IMR-90 (cell line): ENCODE measurements around the gene PTPRN2. TPM values are rescaled to one million over a fixed set of nuclear protein-coding genes. Genes with fewer than 3 reads are reported as not detected.

ENCODE experiments used
- ATAC-seq: fragments of 200-7000 bp; cut with Tn5 transposase; 2 replicates; pipeline ENCODE4 v1.9.1; 2020; ENCODE audit warnings: low read depth, mild to moderate bottlenecking, moderate library complexity
- BruUV-seq: library from RNA; stranded (reverse); fragments of 400-500 nt; replicated peaks from 2 replicates; lab custom pipeline; 2021; lab: Mats Ljungman, UMichigan
- CTCF ChIA-PET: fragments of 300-600 bp; formaldehyde crosslinking; extraction: SDS; loops from one replicate; lab custom pipeline; 2021; ENCODE audit warnings: antibody characterized with exemption; lab: Yijun Ruan, JAX
- POLR2A ChIA-PET: fragments of 300-600 bp; sonication (Branson Sonifier 250); formaldehyde crosslinking; loops from one replicate; lab custom pipeline; 2022; ENCODE audit warnings: antibody characterized with exemption; ENCODE audit not compliant: unreplicated experiment; lab: Charles Lee
- DNase-seq: peaks from one replicate; pipeline ENCODE4 v3.0.0; 2013
- H2AFZ ChIP-seq: replicated peaks from 2 replicates; pipeline ENCODE3; 2013; ENCODE audit warnings: low read length, mild to moderate bottlenecking; ENCODE audit not compliant: poor library complexity
- H2AK5ac ChIP-seq: 2 replicates; pipeline ENCODE4 v1.6.1; 2013; ENCODE audit warnings: low read depth, low read length, inconsistent platforms
- H2AK9ac ChIP-seq: replicated peaks from 2 replicates; pipeline ENCODE3; 2013; ENCODE audit warnings: mild to moderate bottlenecking, low read depth, low read length, moderate library complexity; ENCODE audit not compliant: poor library complexity
- H2BK120ac ChIP-seq: 2 replicates; pipeline ENCODE4 v1.6.1; 2013; ENCODE audit warnings: low read depth, low read length, inconsistent platforms
- H2BK15ac ChIP-seq: 3 replicates; pipeline ENCODE4 v1.6.1; 2013; ENCODE audit warnings: low read depth, low read length, inconsistent platforms
- H2BK20ac ChIP-seq: 2 replicates; pipeline ENCODE4 v1.6.1; 2013; ENCODE audit warnings: low read depth, mild to moderate bottlenecking, inconsistent platforms, low read length, moderate library complexity
- H2BK5ac ChIP-seq: 2 replicates; pipeline ENCODE4 v1.6.1; 2013; ENCODE audit warnings: mild to moderate bottlenecking, low read depth, low read length, inconsistent platforms; ENCODE audit not compliant: poor library complexity, severe bottlenecking
- H3K14ac ChIP-seq: replicated peaks from 2 replicates; pipeline ENCODE4 v1.6.1; 2013; ENCODE audit warnings: low read depth, low read length, inconsistent platforms
- H3K18ac ChIP-seq: 2 replicates; pipeline ENCODE4 v1.6.1; 2013; ENCODE audit warnings: low read depth, low read length, control low read depth
- H3K23ac ChIP-seq: 2 replicates; pipeline ENCODE4 v1.6.1; 2013; ENCODE audit warnings: low read depth, low read length, inconsistent platforms
- H3K27ac ChIP-seq: 2 replicates; pipeline ENCODE4 v1.5.1; 2013; ENCODE audit warnings: mild to moderate bottlenecking, control low read depth, low read length; ENCODE audit not compliant: insufficient read depth
- H3K27me3 ChIP-seq: 2 replicates; pipeline ENCODE4 v1.6.1; 2013; ENCODE audit warnings: low read length; ENCODE audit not compliant: control insufficient read depth, insufficient read depth
- H3K36me3 ChIP-seq: 2 replicates; pipeline ENCODE4 v1.6.1; 2013; ENCODE audit warnings: low read length, mixed read lengths; ENCODE audit not compliant: control insufficient read depth, insufficient read depth
- H3K4ac ChIP-seq: 2 replicates; pipeline ENCODE4 v1.6.1; 2013; ENCODE audit warnings: low read depth, low read length, inconsistent platforms
- H3K4me1 ChIP-seq: 2 replicates; pipeline ENCODE4 v1.6.1; 2013; ENCODE audit warnings: low read length, mixed read lengths; ENCODE audit not compliant: control insufficient read depth, insufficient read depth
- H3K4me2 ChIP-seq: 2 replicates; pipeline ENCODE4 v1.6.1; 2013; ENCODE audit warnings: low read depth, mild to moderate bottlenecking, control low read depth, low read length, moderate library complexity
- H3K4me3 ChIP-seq: 2 replicates; pipeline ENCODE4 v1.5.1; 2013; ENCODE audit warnings: low read depth, mild to moderate bottlenecking, control low read depth, low read length, moderate library complexity; ENCODE audit not compliant: insufficient read depth
- H3K56ac ChIP-seq: 2 replicates; pipeline ENCODE4 v1.6.1; 2013; ENCODE audit warnings: low read length, inconsistent platforms; ENCODE audit not compliant: insufficient read depth; ENCODE audit errors: extremely low read depth
- H3K79me1 ChIP-seq, 2 experiments: 2 replicates each; pipeline ENCODE4 v1.6.1; 2013; ENCODE audit warnings: low read length in 2 of 2, inconsistent platforms in 1 of 2, low read depth in 1 of 2
- H3K9ac ChIP-seq: 2 replicates; pipeline ENCODE4 v1.6.1; 2013; ENCODE audit warnings: low read depth, low read length, control low read depth
- H3K9me1 ChIP-seq: 2 replicates; pipeline ENCODE4 v1.6.1; 2013; ENCODE audit warnings: low read length, inconsistent platforms; ENCODE audit not compliant: insufficient read depth
- H3K9me3 ChIP-seq: 2 replicates; pipeline ENCODE4 v1.6.1; 2013; ENCODE audit warnings: low read length; ENCODE audit not compliant: control insufficient read depth, insufficient read depth
- H4K20me1 ChIP-seq: 2 replicates; pipeline ENCODE4 v1.6.1; 2013; ENCODE audit warnings: low read length, inconsistent platforms; ENCODE audit not compliant: insufficient read depth
- H4K5ac ChIP-seq: 2 replicates; pipeline ENCODE4 v1.6.1; 2013; ENCODE audit warnings: mild to moderate bottlenecking, low read depth, low read length, control low read depth
- H4K8ac ChIP-seq, 2 experiments: 2 replicates each; pipeline ENCODE4 v1.6.1; 2013; ENCODE audit warnings: low read depth in 2 of 2, low read length in 2 of 2, control low read depth in 1 of 2, inconsistent platforms in 1 of 2
- H4K91ac ChIP-seq: 2 replicates; pipeline ENCODE4 v1.6.1; 2013; ENCODE audit warnings: low read depth, low read length, inconsistent platforms; ENCODE audit not compliant: insufficient read depth
- CEBPB ChIP-seq: IDR thresholded peaks from 2 replicates; pipeline ENCODE4 v1.6.1; 2012; ENCODE audit warnings: low read depth, low read length, improper control_type of control experiment
- CTCF ChIP-seq: conservative IDR thresholded peaks from 2 replicates; pipeline ENCODE4 v1.5.1; 2012; ENCODE audit warnings: mild to moderate bottlenecking, low read depth, low read length, improper control_type of control experiment
- ELK1 ChIP-seq: fragments of 150-350 bp; IDR thresholded peaks from 2 replicates; pipeline ENCODE4 v1.6.1; 2016; ENCODE audit warnings: low read depth, mild to moderate bottlenecking, low read length, moderate library complexity, borderline replicate concordance
- MAFK ChIP-seq: IDR thresholded peaks from 2 replicates; pipeline ENCODE4 v1.6.1; 2012; ENCODE audit warnings: low read depth, low read length, improper control_type of control experiment
- MXI1 ChIP-seq: IDR thresholded peaks from 2 replicates; pipeline ENCODE4 v1.6.1; 2012; ENCODE audit warnings: low read depth, mild to moderate bottlenecking, low read length, moderate library complexity, borderline replicate concordance
- NFE2L2 ChIP-seq: fragments of 150-350 bp; IDR thresholded peaks from 2 replicates; pipeline ENCODE4 v1.6.1; 2016; ENCODE audit warnings: low read depth, mild to moderate bottlenecking, low read length
- POLR2A ChIP-seq: IDR thresholded peaks from 2 replicates; pipeline ENCODE4 v1.6.1; 2012; ENCODE audit warnings: mild to moderate bottlenecking, low read depth, low read length
- RAD21 ChIP-seq: IDR thresholded peaks from 2 replicates; pipeline ENCODE4 v1.6.1; 2012; ENCODE audit warnings: low read length, improper control_type of control experiment
- SMC3 ChIP-seq: fragments of 150-350 bp; IDR thresholded peaks from 2 replicates; pipeline ENCODE4 v1.6.1; 2016; ENCODE audit warnings: low read depth, mild to moderate bottlenecking, antibody characterized with exemption, low read length, moderate library complexity
- USF2 ChIP-seq: fragments of 150-350 bp; IDR thresholded peaks from 2 replicates; pipeline ENCODE4 v1.6.1; 2017; ENCODE audit warnings: mild to moderate bottlenecking, antibody characterized with exemption, low read length, low read depth
- WGBS, 2 experiments: methylation state at CpG; one replicate each; pipeline versions ENCODE4 v1.1.5 to v1.1.7; 2013; ENCODE audit warnings: missing lambda C conversion rate in 2 of 2; ENCODE audit not compliant: insufficient read length in 1 of 2; ENCODE audit errors: extremely low coverage in 2 of 2; 5-methylcytosine and 5-hydroxymethylcytosine counted together
- dilution Hi-C: fragments of 300-500 bp; cut with HindIII; formaldehyde crosslinking; loops from one replicate; pipeline ENCODE4 v1.14.3; 2018; ENCODE audit warnings: low sequenced_read_pairs; ENCODE audit not compliant: unreplicated experiment
- in situ Hi-C: fragments of 300-500 bp; cut with MboI; formaldehyde crosslinking; loops from 3 replicates; pipeline ENCODE4 v1.14.3; 2019; ENCODE audit warnings: low sequenced_read_pairs, inconsistent platforms, mixed read lengths
- intact Hi-C: fragments of 100-400 bp; cut with micrococcal nuclease; formaldehyde crosslinking; loops from 2 replicates; pipeline ENCODE4 v1.10.0; 2022
- polyA plus RNA-seq, 3 experiments: library from polyadenylated mRNA; depleted of rRNA; stranded (reverse); fragments of >200 nt; gene quantifications; 2 replicates each; pipeline ENCODE4 v1.2.3, GENCODE V29; 2012; ENCODE audit warnings: low replicate concordance in 1 of 3
- total RNA-seq: library from RNA; depleted of rRNA; stranded (reverse); fragments of >200 nt; gene quantifications from 2 replicates; pipeline ENCODE4 v1.2.3, GENCODE V29; 2012

Gene PTPRN2
- total and polyA plus RNA-seq, 2 of the 4 experiments (the other 2 are of a cell fraction), result 0.03 TPM; not detected in 1

GRCh38 chr7:158124671-158125079 is 462.9 kb downstream of the PTPRN2 start:
- H3K56ac ChIP-seq, result no peak overlapping the region
- H3K4me1 ChIP-seq, result no peaks in the 10 kb centered on the region
- H4K5ac ChIP-seq, result no peak overlapping the region
- H3K9me3 ChIP-seq, result peaks cover 65% of the 10 kb centered on the region
- H3K23ac ChIP-seq, result no peak overlapping the region
- CTCF ChIA-PET, result no interaction called here
- H3K14ac ChIP-seq, result no peak overlapping the region
- no peak overlapping the region for H2AK5ac ChIP-seq
- dilution Hi-C loops (no loop called here), intact Hi-C loops (no loop called here), in situ Hi-C loops (no loop called here)
- H3K18ac ChIP-seq, result no peak overlapping the region
- no peak overlapping the region for H3K9ac ChIP-seq
- TF ChIP-seq CEBPB, result no peak
- TF ChIP-seq USF2, result no peak
- TF ChIP-seq POLR2A, result no peak
- TF ChIP-seq MXI1, result no peak
- TF ChIP-seq RAD21, result no peak
- TF ChIP-seq MAFK, result no peak
- no peak for TF ChIP-seq NFE2L2
- no peak for TF ChIP-seq CTCF
- TF ChIP-seq SMC3, result no peak
- no peak for TF ChIP-seq ELK1
- no peak overlapping the region for H3K4me3 ChIP-seq
- H4K8ac ChIP-seq, result no peak overlapping the region
- no peaks in the 10 kb centered on the region for H4K20me1 ChIP-seq
- H2BK20ac ChIP-seq, result no peak overlapping the region
- H3K4me2 ChIP-seq, result no peak overlapping the region
- no peak overlapping the region for H2AK9ac ChIP-seq
- no peak for ATAC-seq
- H3K9me1 ChIP-seq, result no peaks in the 10 kb centered on the region
- no peak overlapping the region for H3K4ac ChIP-seq
- H2BK120ac ChIP-seq, result no peak overlapping the region
- DNase-seq, result no peak
- H3K79me1 ChIP-seq, result no peaks in the 10 kb centered on the region
- H4K91ac ChIP-seq, result no peak overlapping the region
- no peak overlapping the region for H2BK15ac ChIP-seq
- POLR2A ChIA-PET, result no interaction called here
- no peaks in the 10 kb centered on the region for H3K36me3 ChIP-seq
- no TSS peak for BruUV-seq
- H2BK5ac ChIP-seq, result no peak overlapping the region
- WGBS, 2 experiments, result 72% methylated on average over 12 of the region's 14 CpGs; no CpG with 5 or more reads in 1 of the 2 experiments
- H3K27ac ChIP-seq, result no peak overlapping the region
- no peak overlapping the region for H2AFZ ChIP-seq
- H3K27me3 ChIP-seq, result no peaks in the 10 kb centered on the region
